Activated CD4-positive, alpha-beta T cell treated with anti-CD3 and anti-CD28 coated beads for 4 hours (primary cell): ENCODE data around the gene ETNK2.

ENCODE experiments used
- DNase-seq, 2 donors: peaks; one replicate each; pipeline ENCODE4 v3.0.0-alpha.2; 2020

ETNK2 gene, protein sequence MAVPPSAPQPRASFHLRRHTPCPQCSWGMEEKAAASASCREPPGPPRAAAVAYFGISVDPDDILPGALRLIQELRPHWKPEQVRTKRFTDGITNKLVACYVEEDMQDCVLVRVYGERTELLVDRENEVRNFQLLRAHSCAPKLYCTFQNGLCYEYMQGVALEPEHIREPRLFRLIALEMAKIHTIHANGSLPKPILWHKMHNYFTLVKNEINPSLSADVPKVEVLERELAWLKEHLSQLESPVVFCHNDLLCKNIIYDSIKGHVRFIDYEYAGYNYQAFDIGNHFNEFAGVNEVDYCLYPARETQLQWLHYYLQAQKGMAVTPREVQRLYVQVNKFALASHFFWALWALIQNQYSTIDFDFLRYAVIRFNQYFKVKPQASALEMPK

DNA sequence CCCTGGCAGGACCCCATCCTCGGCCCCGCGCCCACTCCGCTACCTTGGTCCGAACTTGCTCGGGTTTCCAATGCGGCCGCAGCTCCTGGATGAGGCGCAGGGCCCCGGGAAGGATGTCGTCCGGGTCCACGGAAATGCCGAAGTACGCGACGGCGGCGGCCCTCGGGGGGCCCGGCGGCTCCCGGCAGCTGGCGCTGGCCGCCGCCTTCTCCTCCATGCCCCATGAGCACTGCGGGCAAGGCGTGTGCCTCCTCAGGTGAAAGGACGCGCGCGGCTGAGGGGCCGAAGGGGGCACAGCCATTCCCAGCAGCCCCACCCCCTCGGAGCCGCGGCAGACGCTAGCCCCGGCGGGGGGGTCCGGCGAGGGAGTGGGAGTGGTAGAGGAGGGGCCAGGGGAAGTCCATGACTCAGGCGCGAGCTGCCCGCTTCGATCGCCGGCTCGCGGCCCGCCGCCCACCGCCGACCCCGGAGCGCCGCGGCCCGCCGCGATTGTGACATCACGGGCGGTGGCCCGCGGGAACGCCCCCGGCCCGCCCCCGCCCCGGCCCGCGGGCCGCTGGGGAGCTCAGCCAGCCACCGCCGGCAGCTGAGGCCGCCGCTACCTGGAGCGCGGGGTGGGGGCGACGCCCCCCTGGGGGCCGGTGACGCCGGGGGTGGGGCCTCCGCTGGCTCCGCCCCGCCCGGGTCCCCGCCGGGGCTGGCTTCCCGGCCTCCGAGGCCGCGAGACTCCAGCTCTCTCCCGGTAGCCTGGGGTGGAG, at the start of gene ETNK2:
Gene ETNK2 (minus strand): TSS at position 493 of the 758 bp plus-strand sequence. CDS start 192 bp downstream, at position 301.
- DNase-seq, result peak; percentile 49 to 53

DNA sequence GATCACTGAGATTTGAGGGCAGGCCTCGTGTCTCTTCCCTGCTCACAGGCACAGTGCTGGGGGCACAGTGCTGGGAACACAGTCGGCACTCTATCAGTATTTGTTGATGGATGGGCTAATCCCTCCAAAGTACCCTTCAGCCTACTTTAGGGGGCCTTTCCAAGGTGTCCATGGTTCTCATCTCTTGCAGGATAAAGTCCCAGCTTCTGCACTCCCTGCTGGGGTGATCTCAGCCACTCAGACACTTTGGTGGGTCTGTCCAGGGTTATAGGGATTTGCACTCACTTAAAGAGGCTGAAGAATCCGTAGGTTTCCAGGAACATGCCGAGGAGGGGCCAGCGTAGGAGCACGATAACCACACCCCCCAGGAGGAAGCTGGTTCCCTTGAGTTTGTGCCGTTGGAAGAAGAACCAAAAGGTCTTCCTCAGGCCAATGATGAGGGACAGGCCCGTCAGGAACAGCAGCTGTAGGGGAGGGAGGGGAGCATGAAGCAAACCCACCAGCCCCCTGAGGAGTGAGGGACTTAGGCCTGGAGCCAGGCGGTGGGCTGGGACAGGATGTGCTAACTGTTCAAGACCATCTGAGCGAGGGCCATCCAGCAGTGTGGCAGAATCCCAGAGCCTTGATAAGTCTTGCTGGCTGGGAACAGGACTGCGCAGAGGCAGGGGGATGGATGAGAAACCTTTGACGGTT, 49.6 kb upstream of the ETNK2 start:
- no peak for DNase-seq

DNA sequence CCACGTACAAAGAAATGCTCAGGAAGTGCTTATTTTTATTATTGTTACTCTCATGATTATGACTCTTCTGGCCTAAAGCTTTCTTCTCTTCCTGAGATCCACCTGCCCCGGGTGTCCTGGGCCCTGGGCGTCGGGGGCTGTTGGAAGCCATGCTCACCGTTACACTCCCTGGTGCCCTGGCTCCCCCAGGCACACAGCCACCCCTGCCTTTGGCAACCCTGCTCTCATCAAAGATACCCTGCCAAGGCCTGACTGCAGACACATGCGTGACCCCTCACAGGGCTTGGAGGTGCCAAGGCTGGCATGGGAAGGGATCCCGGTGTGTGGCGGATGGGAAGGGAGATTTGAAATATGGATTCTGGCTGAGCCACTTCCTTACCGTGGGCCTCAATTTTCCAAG, 47.7 kb upstream of the ETNK2 start:
- DNase-seq, result no peak

DNA sequence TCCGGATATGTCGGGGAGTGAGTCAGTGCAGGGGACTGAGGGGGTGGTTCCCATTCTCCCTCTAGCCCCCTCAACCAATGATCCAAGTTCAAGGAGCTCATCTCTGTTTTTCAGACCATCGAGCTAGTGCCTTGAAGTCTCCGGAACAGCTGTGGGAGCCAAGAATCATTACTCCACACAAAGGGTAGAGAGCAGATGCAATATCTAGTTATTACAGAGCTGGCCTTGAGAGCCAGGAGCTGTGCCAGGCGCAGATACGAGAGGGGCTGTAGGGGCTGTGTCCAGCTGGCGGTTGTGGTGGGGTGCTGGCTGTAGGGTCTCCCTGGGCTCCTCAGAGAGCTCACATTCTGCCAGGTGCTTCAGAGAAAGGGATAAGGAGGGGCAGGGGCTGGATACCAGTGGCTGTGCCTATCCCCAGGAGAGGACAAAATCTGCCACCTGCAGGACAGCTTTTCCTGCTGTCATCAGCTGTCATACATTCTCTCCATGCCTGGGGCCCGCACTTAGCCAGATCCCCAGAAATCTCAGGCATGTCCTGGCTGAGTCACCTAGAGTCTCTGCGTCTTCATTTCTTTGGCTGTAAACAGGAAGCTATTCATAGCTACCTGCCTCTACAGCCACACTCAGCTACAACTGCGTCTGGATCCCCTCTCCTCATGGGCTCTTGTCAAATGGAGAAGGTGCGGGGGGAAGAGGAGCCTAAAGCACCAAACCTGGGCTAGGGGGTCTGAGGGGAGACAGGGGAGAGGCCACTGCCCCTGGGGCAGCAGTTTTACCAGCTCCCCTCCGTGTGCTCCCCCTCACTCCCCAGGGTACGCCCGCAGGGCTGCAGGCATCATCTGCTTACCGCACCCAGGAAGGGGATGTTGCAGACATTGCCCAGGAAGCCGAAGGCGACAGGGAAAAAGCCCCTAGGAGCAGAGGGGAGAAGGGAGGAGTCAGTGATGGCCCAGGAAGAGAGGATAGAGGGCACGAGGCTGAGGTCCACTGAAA, 46.8 kb upstream of the ETNK2 start:
- DNase-seq, result no peak

DNA sequence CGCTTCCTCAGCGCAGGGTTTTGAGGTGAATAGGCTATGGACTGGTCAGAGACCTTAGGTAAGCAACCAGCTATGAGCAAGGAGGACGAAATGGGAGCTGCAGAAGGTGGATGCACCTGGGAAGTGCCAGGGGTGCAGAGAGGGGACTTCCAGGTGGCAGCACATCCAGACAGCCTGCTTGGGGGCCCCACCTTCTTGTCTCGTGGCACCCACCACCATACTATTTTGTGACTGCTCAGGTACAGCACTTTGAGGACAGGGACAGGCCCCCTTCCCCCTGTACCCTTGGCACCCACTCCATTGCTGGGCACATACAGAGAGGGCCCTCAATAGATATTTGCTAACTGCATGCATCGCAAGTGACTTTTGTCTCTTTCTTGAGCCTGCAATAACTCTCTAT, 45.2 kb upstream of the ETNK2 start:
- DNase-seq, result no peak

DNA sequence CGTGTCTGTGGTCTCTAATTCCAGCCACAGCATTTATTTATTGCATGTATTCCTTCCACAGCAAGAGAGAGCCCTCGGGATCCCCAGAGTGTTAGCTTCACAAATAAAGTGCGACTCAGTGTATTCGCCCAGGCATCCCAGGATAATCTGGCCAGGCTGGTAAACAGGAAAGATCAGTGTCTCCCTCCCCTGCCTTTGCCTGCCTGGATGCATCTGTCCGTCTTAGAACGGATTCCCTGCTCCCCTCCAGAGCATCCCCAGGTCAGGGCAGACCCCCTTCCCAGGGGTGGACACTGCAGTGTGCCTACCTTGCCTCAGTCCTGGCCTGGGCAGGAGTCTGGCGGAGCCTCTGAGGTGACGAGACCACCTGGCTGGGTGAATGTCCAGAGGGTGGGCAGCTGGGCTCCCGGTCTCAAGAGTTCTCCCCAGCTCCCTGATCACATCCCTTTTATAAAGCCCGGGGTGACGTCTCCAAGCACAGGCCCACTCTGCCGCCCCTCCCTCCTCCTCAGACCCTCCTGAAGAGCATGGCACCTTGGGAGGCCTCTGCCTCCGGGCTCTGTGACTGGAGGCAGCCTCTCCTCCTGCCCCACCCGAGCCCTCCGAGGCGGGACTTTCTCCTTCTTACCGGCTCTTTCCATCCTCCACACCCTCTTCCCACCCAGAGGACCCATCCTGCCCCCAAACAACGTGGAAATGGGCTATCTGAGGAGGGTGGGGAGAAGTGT, 44.4 kb upstream of the ETNK2 start, which contains the start of gene KISS1:
Gene KISS1 (minus strand): TSS at position 424 of the 728 bp plus-strand sequence. CDS start 3,615 bp downstream, outside the sequence.
- DNase-seq, result no peak

DNA sequence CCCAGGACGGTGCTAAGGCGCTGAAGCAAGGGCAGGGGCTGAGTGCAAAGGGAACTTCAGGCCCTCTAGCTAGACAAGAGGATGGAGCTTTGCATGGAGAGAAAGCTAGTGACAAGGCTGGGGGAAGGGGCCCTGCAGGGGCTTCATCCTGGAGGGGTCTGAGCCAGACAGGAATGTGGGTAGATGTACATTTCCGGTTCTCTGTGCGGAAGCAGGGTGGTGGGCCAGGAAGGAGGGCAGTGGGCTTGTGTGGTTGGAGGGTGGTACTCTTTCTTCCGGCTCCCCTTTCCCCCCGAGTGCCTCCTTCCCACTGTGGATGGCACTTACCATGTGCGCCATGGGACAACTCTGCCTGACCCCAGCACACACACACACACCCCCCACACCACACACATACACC, 42.9 kb upstream of the ETNK2 start:
- no peak for DNase-seq

DNA sequence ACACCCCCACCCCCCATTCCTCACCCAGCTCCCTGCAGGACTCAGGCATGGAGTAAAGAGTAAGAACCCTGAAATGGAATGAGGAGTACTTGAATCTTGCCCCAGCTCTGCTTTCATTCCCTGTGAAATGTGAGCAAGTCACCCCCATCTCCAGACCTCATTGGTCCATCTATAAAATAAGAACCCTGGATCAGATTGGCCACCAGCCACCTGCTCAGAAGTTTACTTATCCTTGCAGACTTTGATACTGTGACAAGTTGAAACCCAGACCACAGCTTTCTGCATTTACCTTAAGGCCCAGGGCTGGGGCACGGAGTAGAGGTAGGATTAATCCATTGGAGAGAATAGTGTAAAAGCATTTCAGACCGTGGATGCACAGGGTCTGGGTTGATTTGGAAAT, 42.2 kb upstream of the ETNK2 start:
- no peak for DNase-seq

DNA sequence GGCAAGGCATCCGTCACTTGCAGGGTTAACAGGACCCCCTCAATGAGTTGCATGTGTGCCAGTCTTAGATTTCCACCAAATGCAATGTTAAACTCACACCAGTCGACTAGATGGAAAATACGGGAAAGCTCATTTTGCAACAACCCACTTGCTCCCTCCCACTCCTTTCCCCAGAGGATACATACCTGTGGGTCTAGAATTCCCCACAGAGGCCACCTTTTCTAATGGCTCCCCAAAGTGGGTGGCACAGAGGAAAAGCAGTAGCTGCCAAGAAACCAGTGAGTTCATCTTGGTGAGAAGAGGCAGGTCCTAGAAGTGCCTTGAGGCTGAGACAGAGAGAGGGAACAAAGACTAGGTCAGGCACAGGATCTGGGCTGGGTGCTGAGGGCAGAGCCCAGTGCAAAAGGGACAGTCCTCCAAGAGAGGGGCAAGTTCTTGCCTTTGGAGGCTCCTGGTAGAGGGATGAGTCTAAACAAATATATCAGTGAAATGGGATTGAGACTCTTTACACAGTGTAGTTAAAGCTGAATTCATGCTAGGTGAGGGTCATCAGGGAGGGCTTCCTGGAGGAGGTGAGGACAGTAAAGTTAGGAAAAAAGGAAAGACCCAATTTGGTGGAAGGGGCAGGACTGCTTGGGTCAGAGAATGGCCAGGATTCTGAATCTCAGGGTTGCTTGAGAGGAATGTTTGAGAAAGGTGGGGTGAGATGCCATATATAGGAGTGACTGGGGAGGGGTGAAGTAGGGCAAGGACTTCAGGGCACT, 40.9 kb upstream of the ETNK2 start:
- DNase-seq, result no peak

DNA sequence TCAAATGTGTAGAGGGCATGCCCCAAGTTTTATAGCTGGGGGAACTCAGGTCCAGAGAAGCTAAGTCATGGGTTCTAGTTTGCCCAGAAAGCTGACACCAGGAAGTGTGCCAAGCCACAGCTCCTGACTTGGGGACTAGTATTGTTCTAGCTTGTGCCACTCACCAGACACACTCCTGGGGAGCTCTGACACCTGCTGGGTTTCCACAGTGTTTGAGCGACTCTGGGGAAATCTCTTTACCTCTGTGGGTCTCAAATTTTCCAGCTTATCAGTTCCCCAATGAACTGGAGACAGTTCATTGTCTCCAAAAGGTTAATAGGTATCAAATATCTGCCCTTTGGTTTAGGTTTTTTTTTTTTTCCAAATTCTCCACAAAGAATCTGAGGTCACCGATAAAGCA, 40.2 kb upstream of the ETNK2 start:
- no peak for DNase-seq

DNA sequence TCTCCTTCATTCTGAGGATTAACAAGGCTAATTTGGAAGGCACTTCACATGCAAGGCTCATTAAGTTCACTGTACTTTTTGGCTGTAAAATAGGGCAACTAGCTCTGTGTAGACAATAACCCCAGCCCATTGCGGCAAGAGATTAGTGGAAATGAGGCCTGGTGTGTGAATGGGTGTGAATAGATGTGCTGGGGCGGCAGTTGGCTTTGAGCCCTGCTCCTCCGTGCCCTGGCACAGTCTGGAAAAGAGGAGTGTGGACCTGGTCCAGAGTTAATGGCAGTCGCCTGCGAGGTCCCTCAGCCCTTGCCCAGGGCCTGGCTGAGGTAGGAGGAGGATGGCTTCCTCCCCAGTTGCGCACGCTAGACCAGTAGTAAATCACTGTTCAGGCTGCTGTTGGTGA, 39.6 kb upstream of the ETNK2 start:
- no peak for DNase-seq

DNA sequence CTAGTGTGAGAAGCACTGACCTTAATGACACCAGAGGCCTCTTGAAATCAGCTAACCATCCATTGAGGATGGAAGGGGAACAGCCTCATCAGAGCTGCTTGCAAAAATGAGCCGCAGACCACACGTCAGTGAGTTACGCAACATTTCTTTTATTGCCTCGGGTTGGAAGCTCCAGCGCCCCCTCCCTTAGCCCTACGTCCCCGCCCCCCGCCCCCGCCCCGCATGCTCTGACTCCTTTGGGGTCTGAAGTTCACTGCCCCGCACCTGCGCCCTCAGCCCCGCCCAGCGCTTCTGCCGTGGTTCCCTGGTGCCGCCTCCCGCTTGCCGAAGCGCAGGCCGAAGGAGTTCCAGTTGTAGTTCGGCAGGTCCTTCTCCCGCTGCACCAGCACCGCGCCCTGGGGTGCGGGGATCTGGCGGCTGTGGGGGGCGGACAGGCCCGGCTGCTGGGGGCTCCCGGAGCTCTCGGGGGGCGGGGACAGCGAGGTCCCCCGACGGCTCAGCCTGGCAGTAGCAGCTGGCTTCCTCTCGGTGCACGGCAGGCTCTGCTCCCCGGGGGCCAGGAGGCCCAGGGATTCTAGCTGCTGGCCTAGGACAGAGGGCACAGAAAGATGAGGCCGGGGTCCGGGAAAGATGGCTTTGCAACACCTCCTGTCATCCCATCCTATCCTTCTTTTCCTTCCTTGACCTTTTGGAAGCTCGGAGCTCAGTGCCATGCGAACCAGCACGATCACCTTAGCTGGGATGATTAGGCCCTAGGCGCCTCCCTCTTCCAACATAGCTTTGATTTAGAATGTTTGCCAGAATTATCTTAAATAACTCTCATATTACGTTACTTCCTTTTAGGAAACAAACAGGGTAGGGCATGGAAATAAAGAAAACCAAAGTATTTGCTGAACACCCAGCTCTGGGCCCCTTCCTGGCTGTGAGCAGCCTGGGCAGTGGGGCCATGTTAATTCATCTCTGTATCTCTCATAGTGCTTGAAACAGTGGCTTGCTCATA, 38.7 kb upstream of the ETNK2 start:
- no peak for DNase-seq

DNA sequence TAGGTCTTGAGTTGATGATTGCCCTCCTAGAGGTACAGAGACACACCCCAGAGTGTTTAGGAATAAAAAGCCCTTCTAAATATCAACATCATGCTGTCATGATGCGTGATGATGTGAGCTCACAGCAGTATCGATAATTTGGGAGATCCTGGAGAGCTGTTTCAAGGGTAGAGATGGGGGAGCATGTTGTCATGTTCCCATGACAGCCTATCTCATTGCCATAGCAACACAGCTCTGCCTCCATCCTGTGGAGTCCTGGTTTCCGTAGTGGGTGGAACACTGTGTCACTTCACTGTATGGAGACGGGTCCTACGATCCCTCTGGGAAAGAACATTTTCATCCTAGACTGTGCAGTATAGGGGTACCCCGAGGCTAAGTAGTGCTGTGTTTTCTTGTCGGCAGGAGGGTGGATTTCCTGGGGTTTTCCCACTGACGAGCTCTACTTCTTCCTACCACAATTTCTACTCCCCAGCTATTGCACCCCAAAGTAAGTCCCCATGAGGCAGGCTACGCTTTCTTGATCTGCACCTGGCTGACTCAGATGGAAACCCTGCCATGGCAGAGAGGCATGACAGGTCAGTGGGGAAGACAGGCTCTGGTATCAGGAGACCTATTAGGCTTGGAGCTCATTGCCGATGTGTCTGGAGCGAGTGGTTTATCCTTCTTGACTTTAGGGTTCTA, 37.3 kb upstream of the ETNK2 start:
- peak in 1 of 2 donors; percentile 12 for DNase-seq

DNA sequence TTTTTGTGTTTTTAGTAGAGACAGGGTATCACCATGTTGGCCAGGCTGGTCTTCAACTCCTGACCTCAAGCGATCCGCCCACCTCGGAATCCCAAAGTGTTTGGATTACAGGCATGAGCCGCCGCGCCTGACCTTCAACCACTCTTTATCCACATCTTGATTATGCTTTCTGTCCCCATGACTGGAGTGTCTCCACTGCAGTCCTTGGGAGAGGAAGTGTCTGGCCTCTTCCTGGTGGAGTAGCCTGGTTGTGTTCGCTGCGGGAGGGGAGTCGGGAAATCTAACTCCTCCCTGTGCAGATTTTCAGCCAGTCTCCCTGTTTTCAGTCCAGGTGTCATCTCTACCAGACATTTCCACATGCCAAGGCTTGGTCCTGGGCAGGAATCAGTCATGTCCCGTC, 34.8 kb upstream of the ETNK2 start:
- DNase-seq, result no peak

DNA sequence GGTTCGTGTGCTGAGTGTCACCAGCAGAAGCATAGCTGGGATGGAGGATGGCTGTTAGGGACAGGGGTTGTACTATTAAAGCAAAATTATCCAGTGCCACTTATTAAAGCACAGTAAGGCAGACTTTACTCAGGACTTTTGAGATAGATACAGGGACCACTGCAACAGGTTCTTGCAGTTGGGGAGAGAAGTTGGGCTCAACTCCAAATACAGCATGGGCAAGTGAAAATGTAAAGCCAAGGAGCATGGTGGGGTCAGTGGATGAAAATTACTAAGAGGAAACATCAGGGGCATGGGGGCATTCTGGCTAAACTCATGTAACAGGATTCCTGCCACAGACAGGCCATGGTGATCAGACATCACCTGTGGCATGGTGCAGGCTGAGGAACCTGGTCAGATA, 29.3 kb upstream of the ETNK2 start:
- no peak for DNase-seq

DNA sequence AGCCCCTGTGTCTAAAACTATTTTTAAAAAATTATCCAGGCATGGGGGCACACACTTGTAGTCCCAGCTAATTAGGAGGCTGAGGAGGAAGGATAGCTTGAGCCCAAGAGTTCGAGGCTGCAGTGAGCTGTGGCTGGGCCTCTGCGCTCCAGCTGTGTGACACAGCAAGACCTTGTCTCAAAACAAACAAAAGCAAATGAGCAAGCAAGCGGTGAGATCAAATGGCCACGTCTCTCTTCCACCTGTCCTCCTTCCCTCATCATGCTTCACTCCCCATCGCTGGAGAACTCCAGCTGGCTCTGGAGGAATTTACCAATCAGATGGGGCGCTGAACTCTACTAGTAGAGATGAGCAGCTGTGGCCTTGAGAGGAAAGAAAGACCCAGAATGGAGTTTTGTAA, 28.3 kb upstream of the ETNK2 start:
- DNase-seq, result no peak

DNA sequence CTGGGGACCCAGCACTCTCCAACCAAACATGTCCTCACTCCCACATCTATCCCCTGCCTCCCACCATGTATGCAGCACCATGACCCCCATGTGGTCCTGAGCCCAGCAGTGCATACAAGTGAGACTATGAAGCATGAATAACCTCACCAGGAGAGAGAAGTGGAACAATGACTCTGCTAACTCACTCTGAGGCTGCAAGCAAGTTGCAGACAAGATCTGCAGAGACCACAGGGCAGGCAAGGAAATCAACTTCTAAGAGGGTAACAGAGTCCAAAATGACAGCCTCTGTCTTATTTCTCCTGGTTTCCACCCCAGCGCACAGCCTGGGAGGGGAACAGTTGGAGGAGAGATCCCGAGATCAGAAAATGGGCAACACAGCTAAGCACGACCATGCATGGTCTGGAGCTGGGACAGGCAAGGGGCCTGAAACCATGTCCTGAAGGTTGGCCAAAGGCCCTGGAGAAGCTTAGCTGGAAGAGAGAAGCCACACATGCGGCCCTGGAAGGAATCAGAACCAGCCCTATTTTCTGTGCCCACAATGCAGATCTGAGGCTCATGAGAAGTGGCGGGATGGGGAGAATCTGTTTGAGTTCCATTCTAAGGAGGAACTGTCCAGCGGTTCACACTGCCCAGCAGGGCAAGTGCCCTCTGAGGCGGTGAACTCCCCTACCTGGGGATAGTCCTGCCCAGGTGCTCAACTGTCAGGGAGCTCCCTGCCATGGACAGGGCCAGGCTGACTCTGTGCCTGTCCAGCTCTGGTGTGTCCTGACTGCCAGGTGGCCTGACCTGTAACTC, 26.8 kb upstream of the ETNK2 start:
- DNase-seq, result no peak

DNA sequence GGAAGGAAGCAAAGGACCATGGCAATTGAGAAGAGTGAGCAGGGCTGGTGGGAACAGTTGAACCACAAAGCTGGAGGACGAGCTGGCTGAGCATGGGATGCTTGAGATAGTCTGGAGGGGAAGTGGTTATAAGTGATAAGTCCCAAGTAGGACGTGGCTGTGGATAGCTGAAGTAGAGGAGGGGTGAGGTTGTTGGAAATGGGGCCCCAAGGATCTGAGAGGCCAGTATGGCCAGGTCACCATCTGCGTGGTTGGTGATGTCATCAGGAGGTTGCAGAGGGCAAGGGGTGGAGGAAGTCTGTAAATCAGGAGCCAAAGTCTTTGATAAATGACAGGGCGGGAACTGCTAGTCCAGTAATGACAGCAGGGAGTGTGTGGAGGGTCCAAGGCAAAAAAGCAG, 25.3 kb upstream of the ETNK2 start:
- no peak for DNase-seq
